Fibroblast of lung (primary cell): Measurements from ENCODE around the gene LAMC3.

Experiments
- EZH2 ChIP-seq: IDR thresholded peaks from 2 replicates; pipeline ENCODE4 v1.5.1; 2012; ENCODE audit warnings: low read length, control low read depth, mild to moderate bottlenecking; ENCODE audit errors: missing control alignments
- TF ChIP-seq, protein P1 (sequence below), 2 donors: IDR thresholded peaks in 1 of 2; conservative IDR thresholded peaks in 1 of 2; 1 replicate in 1 of 2; 2 replicates in 1 of 2; pipeline ENCODE4 v1.5.1; 2011 to 2012; ENCODE audit warnings: low read length in 2 of 2, control low read depth in 1 of 2, inconsistent platforms in 1 of 2, low read depth in 1 of 2, mild to moderate bottlenecking in 1 of 2

DNA sequence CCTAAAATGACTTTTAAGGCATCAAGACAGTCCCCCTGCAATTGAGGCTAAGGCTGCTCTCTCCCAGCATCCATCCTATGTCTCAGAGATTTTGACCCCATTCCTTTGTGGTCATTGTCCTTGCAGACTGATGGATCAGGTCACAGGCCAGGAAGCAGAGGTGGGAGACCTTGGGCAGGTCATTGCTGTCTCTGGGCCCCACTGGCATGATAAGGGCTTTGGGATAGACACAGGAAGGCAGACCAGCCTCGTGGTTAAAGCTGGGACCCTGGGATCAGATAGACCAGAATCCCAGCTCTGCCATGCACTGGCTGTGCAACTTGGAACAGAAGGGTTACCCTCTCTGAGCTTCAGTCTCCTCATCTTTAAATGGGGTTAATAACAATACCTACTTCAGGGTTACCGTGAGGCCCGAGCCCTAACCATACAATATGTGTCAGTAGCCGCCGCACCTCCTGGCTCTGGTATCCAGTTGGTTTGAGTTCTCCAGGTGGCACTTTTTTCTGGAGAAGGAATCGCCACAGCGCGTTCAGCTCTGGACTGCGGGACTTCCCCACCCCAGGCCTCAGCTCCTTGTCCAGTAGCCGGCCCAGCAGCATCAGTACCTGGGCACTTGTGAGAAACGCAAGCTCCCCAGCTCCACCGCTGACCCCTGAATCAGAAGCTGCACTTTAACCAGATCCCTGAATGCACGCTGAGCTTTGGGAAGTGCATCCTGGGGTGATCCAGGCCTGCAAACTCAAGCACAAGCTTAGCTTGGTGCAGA is 21.4 kb downstream of the LAMC3 start:
- TF ChIP-seq, protein P1, sequence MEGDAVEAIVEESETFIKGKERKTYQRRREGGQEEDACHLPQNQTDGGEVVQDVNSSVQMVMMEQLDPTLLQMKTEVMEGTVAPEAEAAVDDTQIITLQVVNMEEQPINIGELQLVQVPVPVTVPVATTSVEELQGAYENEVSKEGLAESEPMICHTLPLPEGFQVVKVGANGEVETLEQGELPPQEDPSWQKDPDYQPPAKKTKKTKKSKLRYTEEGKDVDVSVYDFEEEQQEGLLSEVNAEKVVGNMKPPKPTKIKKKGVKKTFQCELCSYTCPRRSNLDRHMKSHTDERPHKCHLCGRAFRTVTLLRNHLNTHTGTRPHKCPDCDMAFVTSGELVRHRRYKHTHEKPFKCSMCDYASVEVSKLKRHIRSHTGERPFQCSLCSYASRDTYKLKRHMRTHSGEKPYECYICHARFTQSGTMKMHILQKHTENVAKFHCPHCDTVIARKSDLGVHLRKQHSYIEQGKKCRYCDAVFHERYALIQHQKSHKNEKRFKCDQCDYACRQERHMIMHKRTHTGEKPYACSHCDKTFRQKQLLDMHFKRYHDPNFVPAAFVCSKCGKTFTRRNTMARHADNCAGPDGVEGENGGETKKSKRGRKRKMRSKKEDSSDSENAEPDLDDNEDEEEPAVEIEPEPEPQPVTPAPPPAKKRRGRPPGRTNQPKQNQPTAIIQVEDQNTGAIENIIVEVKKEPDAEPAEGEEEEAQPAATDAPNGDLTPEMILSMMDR (conservative IDR thresholded peaks at IDR 0.05 in 1 of 2, IDR thresholded peaks at IDR 0.05 in 1 of 2; ENCODE audit: low read depth in 1 of 2, low read length in 2 of 2) = no peak
- no peak for TF ChIP-seq EZH2
